OCI-LY1 (cell line): ENCODE results near the gene ADK.

ENCODE experiments used
- CTCF ChIP-seq: fragments of 200-600 bp; sonication (generic), shearing (Covaris generic); IDR thresholded peaks from 2 replicates; pipeline ENCODE4 v1.5.1; 2017; ENCODE audit warnings: mild to moderate bottlenecking, antibody characterized with exemption, low read length, moderate library complexity, mixed read lengths
- EZH2 ChIP-seq: fragments of 200-600 bp; sonication (generic), shearing (Covaris generic); IDR thresholded peaks from 2 replicates; pipeline ENCODE4 v1.8.0; 2017; ENCODE audit warnings: borderline replicate concordance, mixed run types, mild to moderate bottlenecking, antibody characterized with exemption, low read length, moderate library complexity, mixed read lengths

- TF ChIP-seq CTCF, result no peak
- no peak for TF ChIP-seq EZH2
Measured at GRCh38 chr10:74246495-74246894, 95.5 kb downstream of the ADK start.
